Activated CD4-positive, alpha-beta T cell treated with anti-CD3 and anti-CD28 coated beads for 24 hours (primary cell): Measurements from ENCODE around the gene KANK3.
"Not testable (repeated sequence)": the region's sequence is repeated elsewhere in the genome, so short reads cannot be mapped to it uniquely, and the experiment has no call there.

ENCODE experiments used
- DNase-seq, 2 donors: peaks; one replicate each; pipeline ENCODE4 v3.0.0-alpha.2; 2020; ENCODE audit warnings: low read depth in 2 of 2

Gene KANK3

DNA sequence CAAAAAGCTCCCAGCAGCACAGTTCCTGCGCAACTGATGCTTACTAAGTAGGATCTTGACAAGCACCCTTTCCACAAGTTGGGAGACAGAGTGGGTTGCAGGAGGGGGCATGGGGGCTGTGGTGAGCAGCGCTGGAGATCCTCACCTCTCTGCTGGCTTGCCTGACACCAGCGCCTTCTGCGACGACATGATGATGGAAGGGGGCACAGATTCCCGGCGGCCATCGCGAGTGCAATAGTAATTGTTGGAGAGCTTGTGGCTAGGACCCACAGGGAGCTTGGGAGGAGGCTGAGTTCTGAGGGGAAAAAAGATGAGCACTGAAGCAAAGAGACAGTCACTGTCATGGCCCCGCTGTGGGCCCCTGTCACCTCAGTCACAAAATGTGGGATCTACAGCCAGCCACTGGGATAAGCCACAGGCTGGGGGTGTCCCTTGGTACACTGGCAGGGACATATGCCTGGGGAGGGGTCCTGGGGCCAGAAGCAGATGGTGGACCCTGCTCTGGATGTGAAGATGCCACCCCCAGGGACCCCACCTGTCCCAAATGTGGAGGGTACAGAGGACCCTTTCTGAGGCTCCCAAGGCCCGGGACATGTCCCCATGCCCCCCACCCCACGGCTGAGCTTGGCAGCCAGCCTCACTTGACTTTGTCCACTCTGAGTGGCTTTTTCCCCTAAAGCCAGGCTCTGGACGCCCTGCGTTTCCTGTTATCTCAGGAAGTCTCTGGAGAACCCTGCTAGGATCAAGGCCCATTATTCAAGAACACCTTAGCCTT lies 26.5 kb downstream of the KANK3 start:
- no peak for DNase-seq

DNA sequence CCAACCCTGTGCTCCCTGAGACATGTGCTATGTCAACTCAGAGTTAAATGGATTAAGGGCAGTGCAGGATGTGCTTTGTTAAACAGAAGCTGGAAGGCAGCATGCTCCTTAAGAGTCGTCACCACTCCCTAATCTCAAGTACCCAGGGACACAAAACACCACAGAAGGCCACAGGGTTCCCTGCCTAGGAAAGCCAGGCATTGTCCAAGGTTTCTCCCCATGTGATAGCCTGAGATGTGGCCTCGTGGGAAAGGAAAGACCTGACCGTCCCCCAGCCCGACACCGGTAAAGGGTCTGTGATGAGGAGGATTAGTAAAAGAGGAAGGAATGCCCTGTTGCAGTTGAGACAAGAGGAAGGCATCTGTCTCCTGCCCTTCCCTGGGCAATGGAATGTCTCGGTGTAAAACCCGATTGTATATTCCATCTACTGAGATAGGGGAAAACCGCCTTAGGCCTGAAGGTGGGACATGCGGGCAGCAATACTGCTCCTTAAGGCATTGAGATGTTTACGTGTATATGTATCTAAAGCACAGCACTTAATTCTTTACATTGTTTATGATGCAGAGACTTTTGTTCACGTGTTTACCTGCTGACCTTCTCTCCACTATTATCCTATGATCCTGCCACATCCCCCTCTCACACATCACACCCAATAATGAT lies 28.0 kb downstream of the KANK3 start:
- DNase-seq = not testable (repeated sequence)

DNA sequence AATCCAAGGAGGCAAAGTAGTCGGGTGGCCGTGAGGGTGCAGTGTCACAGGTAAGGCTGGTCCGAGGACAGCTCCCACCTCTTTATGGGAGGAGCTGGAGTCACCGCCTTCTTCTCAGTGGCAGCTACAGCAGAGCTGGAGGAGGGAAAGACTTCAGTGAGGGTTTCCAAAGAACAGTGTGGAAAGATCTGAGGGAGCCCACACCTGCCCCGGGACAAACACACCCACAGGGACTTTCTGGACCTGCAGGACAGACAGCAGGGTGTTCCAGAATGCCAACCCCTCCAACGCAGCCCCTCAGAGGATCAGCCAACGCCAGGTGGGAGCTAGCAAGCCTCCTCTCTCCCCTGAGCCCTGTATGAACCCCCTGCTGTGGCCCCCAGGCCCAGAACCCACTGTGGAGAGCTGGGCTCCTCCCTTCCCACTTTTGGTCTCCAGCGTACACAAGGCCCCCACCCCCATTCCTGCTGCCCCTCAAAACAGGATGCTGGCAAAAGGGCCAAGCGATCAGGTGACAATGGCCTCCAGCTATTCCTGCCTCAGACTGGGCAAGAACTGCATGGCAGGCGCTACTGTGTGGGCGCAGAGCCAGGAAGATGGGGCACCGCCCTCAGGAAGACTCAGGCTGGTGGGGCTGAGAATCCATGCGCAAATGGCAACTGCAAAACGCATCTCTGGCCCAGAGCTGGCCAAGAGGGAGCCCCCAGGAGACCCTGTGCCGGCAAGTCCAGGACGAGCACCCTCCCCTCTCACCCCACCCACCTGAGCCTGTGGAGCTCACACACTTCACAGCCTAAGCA lies 31.4 kb downstream of the KANK3 start:
- DNase-seq = no peak

DNA sequence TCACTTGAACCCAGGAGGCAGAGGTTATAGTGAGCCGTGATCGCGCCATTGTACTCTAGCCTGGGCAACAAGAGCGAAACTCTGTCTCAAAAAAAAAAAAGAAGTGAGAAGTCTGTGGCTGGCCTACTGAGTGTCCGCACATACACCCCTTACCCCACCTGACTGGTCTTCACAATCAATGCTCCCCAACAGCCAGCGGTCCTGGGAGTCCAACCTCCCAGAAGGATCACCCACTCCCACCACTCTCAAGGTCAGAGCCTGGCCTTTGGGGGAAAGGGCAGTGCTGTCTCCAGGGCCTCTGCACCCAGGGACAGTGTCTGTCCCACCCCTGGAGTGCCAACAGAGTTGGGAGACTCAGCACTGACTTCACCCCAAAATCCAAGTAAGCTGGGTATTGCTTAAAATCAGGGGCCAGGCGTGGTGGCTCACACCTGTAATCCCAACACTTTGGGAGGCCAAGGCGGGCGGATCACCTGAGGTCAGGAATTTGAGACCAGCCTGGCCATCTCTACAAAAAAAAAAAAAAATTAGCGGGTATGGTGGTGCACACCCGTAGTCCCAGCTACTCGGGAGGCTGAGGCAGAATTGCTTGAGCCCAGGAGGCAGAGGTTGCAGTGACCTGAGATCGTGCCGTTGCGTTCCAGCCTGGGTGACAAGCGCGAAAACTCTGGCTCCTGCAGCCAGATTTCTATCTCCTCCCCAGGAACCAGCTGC lies 32.6 kb downstream of the KANK3 start:
- no peak for DNase-seq

DNA sequence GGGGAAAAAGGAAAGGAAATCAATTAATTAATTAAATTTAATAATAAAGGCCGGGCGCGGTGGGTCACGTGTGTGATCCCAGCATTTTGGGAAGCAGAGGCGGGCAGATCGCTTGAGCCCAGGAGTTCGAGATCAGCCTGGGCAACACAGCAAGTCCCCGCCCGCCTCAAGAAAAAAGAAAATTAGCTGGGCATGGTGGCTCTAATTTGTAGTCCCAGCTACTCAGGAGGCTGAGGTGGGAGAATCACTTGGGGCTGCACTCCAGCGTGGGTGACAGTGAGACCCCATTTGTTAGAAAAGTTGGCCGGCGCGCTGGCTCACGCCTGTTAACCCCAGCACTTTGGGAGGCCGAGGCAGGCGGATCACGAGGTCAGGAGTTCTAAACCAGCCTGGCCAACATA lies 34.2 kb downstream of the KANK3 start:
- no peak for DNase-seq

DNA sequence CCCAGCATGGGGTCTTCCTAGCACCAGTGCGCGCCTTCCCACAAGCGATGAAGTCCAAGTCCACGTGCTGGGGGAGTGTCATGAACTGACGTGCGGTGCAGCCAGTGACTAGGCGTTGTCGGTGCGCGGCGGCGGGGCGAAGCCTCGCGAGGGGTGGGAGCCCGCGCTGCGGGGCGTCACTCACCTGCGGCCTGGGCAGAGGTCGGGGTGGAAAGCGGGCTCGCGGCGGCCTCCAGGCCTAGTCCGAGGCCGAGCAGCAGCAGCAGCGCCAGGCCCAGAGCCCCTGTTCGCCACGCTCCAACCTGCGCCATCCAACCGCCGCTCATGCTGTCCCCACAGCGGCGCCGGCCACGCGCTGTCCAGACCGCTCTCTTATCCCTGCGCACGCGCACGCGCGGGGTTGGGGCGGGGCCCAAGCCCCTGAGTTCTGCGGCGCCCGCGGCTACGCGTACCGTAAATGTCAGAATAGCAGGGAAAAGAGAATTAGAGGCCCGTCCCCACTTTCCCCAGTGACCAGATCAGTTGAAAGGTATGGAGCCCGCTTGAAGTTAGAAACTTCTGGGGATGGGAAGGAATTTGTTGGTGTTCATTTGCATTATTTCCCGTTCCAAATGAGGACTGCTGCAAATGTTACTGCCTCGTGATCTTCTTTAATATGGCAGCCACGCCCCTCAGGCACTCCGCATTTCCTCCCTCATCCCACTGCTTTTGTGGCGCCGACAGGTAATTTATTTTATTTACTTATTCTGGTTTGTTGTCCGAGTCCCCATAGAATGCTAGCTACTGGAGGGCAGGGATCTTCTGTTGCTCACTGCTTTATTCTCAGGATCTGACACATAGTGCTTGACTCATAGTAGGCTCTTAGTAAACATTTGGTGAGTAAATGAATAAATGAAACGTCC lies 34.8 kb downstream of the KANK3 start, which contains the start of gene CD320:
Gene CD320, minus strand, starts transcription at position 394 of the 902 bp plus-strand sequence. Its CDS starts 68 bp downstream, at position 326.
- DNase-seq = peak; percentile 73 to 81

DNA sequence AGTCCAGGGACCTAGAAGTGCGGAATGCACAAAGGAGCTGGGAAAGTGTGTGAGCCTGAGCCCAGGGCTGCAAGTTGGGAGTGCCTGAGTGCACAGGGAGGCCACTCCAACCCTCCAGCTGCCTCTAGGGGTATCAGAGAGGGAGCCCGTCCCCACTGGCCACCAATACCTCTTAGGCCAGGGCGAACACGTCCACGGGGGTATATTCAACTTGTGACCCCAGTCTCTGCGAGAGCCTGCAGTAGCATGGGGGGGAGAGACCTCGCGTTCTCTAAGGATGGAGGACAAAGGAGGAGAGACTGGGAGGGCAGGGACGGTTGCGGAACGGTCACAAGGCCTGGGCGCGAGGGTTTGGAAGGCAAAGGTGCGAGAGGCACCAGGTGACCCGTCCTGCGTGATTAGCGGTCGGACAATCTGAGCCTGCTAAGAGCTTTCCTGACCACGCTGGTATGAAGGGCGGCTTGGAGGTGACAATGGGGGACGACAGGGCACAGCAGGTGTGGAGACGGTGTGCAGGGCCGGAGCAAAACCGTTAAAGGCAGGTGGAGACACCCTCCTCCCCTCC lies 35.6 kb downstream of the KANK3 start:
- DNase-seq = no peak

DNA sequence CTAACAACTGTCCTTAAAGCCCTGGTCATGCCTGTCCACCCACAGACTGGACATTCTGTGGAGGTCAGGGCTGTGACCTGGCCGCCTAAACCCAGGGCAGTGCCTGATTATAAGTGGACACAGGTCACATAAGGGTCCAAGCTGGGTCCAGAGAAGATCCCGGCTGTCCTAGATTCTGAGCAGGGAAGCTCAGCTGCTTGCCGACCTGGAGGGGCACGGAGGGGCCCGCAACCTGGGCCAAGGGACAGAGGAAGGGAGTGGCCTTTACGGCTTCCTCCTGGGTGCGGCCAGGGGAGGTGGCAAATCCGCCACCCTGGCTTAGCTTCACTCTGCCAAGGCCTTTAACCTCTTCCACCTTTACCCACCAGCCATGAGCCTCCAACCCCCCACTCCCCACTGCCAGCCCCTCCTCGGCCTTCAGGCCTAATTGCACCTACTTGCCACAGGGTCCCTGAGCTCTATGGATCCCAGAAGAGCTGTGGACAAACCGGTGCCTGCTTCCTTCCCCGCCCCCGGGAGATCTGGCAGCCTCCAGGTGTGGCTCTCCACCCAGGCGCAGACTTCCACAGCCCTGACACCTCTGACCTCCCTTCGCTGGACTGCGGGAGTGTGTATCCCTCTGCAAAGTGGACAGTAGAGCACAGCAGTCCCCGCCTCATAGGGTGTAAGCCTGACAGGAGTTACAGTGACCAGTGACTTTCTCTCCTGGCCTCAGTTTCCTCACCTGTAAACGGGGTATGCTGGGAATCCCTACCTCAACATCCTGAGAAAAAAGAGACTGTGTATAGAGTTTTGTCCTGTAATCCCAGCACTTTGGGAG lies 36.6 kb downstream of the KANK3 start:
- DNase-seq = no peak

DNA sequence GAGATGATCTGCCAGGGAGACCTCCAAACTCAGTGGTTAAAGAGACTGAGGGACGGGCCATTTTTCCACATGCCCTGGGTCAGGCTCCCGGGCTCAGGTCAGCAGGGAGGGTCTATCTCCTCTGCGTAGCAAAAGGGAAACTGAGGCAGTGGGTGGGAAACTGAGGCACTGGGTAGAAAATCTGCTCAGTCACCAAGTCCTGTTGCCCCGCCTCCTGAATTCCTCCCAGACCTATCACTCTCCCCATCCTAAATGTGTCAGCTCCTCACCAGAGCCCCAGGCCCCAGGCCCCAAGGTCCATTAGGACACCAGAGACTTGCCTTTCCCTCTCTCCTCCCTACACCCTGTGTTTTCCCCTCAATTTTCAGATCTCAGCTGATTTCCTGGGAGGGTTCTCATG lies 37.3 kb downstream of the KANK3 start:
- DNase-seq = no peak

DNA sequence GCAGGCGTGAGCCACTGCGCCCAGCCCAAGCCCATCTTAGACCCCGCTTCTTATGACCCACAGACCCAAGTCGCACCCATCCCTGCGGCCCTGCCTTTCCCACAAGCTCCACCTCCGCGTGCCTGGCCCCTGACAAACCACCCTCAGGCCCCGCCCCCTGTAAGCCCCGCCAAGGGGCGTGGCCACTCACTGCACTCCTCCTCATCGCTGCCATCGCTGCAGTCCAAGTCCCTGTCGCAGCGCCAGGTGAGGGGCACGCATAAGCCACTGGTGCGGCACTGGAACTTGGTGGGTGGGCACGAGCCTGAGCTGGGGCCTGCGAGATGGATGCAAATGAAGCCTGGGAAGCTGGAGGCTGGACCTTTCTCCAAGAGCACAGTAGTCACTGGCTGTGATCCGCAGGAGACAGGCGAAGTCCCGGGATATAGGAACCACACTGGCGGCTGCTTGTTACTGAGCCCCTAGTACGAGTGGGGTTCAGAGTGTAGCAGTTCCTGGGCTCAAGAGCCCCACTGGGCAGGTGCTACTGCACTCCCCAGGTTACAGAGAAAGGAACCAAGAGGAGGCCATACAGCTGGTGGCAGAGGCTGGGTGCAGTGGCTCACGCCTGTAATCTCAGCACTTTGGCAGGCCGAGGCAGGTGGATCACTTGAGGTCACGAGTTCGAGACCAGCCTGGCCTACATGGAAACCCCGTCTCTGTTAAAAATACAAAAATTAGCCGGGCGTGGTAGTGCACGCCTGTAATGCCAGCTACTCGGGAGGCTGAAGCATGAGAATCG lies 38.0 kb downstream of the KANK3 start:
- no peak for DNase-seq

DNA sequence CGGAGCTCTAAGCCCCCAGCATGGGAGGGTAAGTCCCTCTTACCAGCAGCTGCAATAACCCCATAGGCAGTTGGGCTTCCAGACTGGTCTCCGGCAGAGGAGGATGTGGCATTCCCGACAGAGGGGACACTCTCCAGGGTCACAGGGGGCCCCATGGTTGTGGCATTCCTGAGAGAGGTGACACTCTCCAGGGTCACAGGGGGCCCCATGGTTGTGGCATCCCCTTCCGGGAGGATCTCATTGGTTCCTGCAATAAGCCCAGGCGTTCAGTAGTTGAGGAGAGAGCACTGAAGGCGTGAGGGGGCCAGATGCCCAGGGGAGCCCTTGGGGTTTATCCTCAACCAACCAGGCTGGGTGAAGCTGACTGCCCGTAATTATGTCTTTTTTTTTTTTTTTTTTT lies 40.3 kb downstream of the KANK3 start:
- DNase-seq = no peak

DNA sequence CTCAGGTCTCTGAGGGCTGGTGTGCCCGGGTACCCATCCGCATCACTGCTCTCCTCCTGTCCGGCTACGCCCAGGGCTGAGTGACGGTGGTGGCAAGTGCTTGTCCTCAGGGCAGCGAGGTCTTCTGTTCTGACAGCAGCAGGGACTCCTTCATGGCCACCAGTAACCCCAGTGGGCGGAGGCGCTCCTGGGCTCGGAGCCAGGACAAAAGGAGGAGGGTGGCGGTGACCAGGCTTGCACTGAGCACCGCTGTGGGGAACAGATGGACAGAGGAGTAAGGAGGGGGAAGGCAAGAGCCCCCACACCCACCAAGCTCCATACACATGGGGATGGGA lies 40.7 kb downstream of the KANK3 start:
- DNase-seq = no peak

DNA sequence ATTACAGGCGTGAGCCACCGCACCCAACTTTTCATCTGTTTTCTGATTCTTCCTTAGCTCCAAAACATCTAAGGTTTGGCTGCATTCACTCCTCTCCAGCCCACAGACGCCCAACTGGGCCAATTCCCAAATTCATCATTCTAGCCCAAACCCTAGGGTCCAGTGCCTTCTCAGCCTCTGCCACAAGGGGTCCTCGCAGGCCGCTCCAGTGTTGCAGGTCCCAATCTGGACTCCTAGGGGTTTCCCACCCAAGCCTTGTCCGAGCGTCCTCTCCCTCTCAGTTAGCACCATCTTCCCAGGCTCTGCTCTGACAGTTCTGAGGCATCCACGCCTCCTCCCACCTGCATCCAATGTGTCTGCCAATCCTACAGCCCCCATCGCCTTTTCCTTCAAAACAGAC lies 51.7 kb downstream of the KANK3 start:
- DNase-seq = not testable (repeated sequence)

DNA sequence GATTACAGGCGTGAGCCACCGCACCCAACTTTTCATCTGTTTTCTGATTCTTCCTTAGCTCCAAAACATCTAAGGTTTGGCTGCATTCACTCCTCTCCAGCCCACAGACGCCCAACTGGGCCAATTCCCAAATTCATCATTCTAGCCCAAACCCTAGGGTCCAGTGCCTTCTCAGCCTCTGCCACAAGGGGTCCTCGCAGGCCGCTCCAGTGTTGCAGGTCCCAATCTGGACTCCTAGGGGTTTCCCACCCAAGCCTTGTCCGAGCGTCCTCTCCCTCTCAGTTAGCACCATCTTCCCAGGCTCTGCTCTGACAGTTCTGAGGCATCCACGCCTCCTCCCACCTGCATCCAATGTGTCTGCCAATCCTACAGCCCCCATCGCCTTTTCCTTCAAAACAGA lies 66.6 kb downstream of the KANK3 start:
- not testable (repeated sequence) for DNase-seq
